ENCODE data around the gene ZNF530.
A peak's percentile ranks its signal among the peaks of the same experiment; 100 is the strongest.

Gene ZNF530

DNA sequence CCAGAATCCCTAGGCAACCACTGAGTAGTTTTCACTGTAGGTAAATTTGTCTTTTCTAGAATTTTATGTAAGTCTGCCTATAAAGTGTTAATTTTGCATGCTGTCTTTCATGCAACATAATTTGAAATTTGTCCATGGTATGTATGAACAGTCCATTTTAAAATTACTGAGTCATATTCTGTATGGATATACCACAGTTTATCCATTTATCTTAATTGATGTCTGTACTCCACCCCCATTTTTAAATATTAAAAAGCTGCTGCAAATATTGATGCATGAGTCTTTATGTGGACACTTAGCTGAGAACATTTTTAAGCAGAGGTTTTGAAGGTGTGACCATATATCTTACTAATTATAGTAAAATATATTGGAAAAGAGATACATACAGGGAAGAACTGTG is 23.4 kb downstream of the ZNF530 start:
- Histone ChIP-seq H3K9me3 (peaks cover 28% of the 10 kb centered on the region), H3K4me3 (ENCODE audit: low read depth, low read length) (no peak overlapping the region), H3K27me3 (no peaks in the 10 kb centered on the region), H3K36me3 (peaks cover 58% of the 10 kb centered on the region), H3K4me1 (no peaks in the 10 kb centered on the region)
- TF ChIP-seq, protein P1, sequence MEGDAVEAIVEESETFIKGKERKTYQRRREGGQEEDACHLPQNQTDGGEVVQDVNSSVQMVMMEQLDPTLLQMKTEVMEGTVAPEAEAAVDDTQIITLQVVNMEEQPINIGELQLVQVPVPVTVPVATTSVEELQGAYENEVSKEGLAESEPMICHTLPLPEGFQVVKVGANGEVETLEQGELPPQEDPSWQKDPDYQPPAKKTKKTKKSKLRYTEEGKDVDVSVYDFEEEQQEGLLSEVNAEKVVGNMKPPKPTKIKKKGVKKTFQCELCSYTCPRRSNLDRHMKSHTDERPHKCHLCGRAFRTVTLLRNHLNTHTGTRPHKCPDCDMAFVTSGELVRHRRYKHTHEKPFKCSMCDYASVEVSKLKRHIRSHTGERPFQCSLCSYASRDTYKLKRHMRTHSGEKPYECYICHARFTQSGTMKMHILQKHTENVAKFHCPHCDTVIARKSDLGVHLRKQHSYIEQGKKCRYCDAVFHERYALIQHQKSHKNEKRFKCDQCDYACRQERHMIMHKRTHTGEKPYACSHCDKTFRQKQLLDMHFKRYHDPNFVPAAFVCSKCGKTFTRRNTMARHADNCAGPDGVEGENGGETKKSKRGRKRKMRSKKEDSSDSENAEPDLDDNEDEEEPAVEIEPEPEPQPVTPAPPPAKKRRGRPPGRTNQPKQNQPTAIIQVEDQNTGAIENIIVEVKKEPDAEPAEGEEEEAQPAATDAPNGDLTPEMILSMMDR (IDR thresholded peaks at IDR 0.05; ENCODE audit: low read depth, low read length), result no peak
- DNase-seq, result no peak

GRCh38 chr19:57632987-57633831 is 33.5 kb downstream of the ZNF530 start, which contains the start of gene ZNF211:
Gene ZNF211, plus strand, starts transcription at chr19:57633168. Its CDS starts 179 bp downstream, at chr19:57633347.
- H3K9me3 ChIP-seq, result no peaks in the 10 kb centered on the region
- peak within 1 kb of the TSS; percentile 91 for H3K4me3 ChIP-seq (ENCODE audit: low read depth, low read length)
- TF ChIP-seq, protein P1 (IDR thresholded peaks at IDR 0.05; ENCODE audit: low read depth, low read length), result no peak
- no peaks in the 10 kb centered on the region for H3K27me3 ChIP-seq
- no peaks in the 10 kb centered on the region for H3K4me1 ChIP-seq
- H3K36me3 ChIP-seq, result peaks cover 12% of the 10 kb centered on the region; the same call in 1 of the 2 replicates
- peak; percentile 92 for DNase-seq

- H3K27me3 ChIP-seq, result no peaks in the 10 kb centered on the region
- H3K36me3 ChIP-seq, result peaks cover 12% of the 10 kb centered on the region; the same call in 1 of the 2 replicates
- H3K4me1 ChIP-seq, result no peaks in the 10 kb centered on the region
Observed at GRCh38 chr19:57633832-57634131, 34.1 kb downstream of the ZNF530 start.

DNA sequence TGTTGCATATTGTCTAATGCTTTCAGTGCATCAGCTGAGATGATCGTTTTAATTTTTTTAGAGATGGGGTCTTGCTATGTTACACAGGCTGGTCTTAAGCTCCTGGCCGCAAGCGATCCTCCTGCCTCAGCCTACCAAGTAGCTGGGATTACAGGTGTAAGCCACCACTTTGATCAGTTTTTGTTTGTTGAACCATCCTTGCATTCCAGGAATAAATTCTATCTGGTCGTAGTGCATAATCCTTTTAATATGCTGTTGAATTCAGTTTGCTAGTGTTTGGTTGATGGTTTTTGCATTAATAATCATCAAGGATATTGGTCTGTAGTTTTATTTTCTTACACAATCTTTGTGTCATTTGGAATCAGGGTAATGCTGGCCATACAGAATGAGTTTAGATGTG is 37.7 kb downstream of the ZNF530 start:
- no peaks in the 10 kb centered on the region for H3K9me3 ChIP-seq
- TF ChIP-seq, protein P1 (IDR thresholded peaks at IDR 0.05; ENCODE audit: low read depth, low read length), result no peak
- peaks cover 38% of the 10 kb centered on the region for H3K36me3 ChIP-seq
- H3K4me1 ChIP-seq, result no peaks in the 10 kb centered on the region
- DNase-seq, result no peak
- no peaks in the 10 kb centered on the region for H3K27me3 ChIP-seq
- no peak overlapping the region for H3K4me3 ChIP-seq (ENCODE audit: low read depth, low read length)

More at GRCh38 chr19:57633832-57634131, 34.1 kb downstream of the ZNF530 start:
- no peak for DNase-seq
- TF ChIP-seq, protein P1 (IDR thresholded peaks at IDR 0.05; ENCODE audit: low read depth, low read length), result no peak
- no peaks in the 10 kb centered on the region for H3K9me3 ChIP-seq
- peak overlapping the region; percentile 91 for H3K4me3 ChIP-seq (ENCODE audit: low read depth, low read length)

DNA sequence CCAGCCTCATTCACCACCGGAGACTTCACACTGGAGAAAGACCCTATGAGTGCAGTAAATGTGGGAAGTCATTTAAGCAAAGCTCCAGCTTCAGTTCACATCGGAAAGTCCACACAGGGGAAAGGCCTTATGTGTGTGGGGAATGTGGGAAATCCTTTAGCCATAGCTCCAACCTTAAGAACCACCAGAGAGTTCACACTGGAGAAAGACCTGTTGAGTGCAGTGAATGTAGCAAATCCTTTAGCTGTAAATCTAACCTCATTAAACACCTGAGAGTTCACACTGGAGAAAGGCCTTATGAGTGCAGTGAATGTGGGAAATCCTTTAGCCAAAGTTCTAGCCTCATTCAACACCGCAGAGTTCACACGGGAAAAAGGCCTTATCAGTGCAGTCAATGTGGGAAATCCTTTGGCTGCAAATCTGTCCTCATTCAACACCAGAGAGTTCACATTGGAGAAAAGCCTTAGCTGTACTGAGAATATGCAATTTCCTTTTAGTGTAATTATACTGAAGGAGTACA is 42.1 kb downstream of the ZNF530 start:
- H3K36me3 ChIP-seq, result peaks cover 38% of the 10 kb centered on the region

More for the DNA sequence above, 42.1 kb downstream of the ZNF530 start:
- H3K4me1 ChIP-seq, result no peaks in the 10 kb centered on the region
- TF ChIP-seq, protein P1 (IDR thresholded peaks at IDR 0.05; ENCODE audit: low read depth, low read length), result no peak
- no peaks in the 10 kb centered on the region for H3K27me3 ChIP-seq
- no peak overlapping the region for H3K4me3 ChIP-seq (ENCODE audit: low read depth, low read length)
- no peak for DNase-seq
- no peaks in the 10 kb centered on the region for H3K9me3 ChIP-seq

Measured in BE2C (cell line).